ENCODE measurements around the gene ARMS2.
A peak's percentile ranks its signal among the peaks of the same experiment; 100 is the strongest.

ARMS2 gene

GRCh38 chr10:122454603-122455080, at the start of gene ARMS2:
Gene ARMS2 (plus strand): TSS chr10:122454653. CDS start chr10:122454728, 75 bp downstream.
- no peak for DNase-seq

GRCh38 chr10:122407375-122408125, 46.9 kb upstream of the ARMS2 start:
- no peak for DNase-seq

GRCh38 chr10:122413327-122413726, 41.1 kb upstream of the ARMS2 start:
- no peak for DNase-seq

- DNase-seq: no peak
These were observed 36.8 kb upstream of the ARMS2 start for GRCh38 chr10:122417667-122418066.

GRCh38 chr10:122419016-122419415, 35.4 kb upstream of the ARMS2 start:
- no peak for DNase-seq

GRCh38 chr10:122419876-122420623, 34.4 kb upstream of the ARMS2 start:
- DNase-seq: no peak

GRCh38 chr10:122420624-122421007, 33.8 kb upstream of the ARMS2 start:
- DNase-seq: no peak

- DNase-seq: no peak
These were observed 33.3 kb upstream of the ARMS2 start for GRCh38 chr10:122421054-122421625.

GRCh38 chr10:122421742-122422141, 32.7 kb upstream of the ARMS2 start:
- DNase-seq: no peak

- no peak for DNase-seq
These were observed 32.0 kb upstream of the ARMS2 start for GRCh38 chr10:122422266-122422989.

GRCh38 chr10:122424059-122424458, 30.4 kb upstream of the ARMS2 start:
- DNase-seq: no peak

- DNase-seq: no peak
These were observed 27.6 kb upstream of the ARMS2 start for GRCh38 chr10:122426829-122427228.

- no peak for DNase-seq
These were observed 27.2 kb upstream of the ARMS2 start for GRCh38 chr10:122427280-122427679.

- no peak for DNase-seq
These were observed 19.1 kb upstream of the ARMS2 start for GRCh38 chr10:122435212-122435827.

GRCh38 chr10:122441961-122442360, 12.5 kb upstream of the ARMS2 start:
- DNase-seq: no peak

- DNase-seq: no peak
These were observed 9.0 kb upstream of the ARMS2 start for GRCh38 chr10:122445469-122445868.

GRCh38 chr10:122445904-122446303, 8.5 kb upstream of the ARMS2 start:
- no peak for DNase-seq

- peak; percentile 39 for DNase-seq
These were observed 7.6 kb upstream of the ARMS2 start for GRCh38 chr10:122446668-122447423.

GRCh38 chr10:122448600-122448999, 5.9 kb upstream of the ARMS2 start:
- DNase-seq: no peak

GRCh38 chr10:122449153-122449552, 5.3 kb upstream of the ARMS2 start:
- no peak for DNase-seq

- no peak for DNase-seq
These were observed 4.0 kb upstream of the ARMS2 start for GRCh38 chr10:122450353-122450990.

Data from retina (tissue), 1 donor.